HG02840 (cell line): ENCODE results near the gene MAPK13.

ENCODE experiments used
- ATAC-seq: cut with Tn5 transposase; IDR thresholded peaks from one replicate; pipeline ENCODE4 v1.9.1; 2021; ENCODE audit warnings: mild to moderate bottlenecking, moderate library complexity, moderate number of reproducible peaks; ENCODE audit not compliant: unreplicated experiment, low FRiP score

Gene MAPK13

DNA sequence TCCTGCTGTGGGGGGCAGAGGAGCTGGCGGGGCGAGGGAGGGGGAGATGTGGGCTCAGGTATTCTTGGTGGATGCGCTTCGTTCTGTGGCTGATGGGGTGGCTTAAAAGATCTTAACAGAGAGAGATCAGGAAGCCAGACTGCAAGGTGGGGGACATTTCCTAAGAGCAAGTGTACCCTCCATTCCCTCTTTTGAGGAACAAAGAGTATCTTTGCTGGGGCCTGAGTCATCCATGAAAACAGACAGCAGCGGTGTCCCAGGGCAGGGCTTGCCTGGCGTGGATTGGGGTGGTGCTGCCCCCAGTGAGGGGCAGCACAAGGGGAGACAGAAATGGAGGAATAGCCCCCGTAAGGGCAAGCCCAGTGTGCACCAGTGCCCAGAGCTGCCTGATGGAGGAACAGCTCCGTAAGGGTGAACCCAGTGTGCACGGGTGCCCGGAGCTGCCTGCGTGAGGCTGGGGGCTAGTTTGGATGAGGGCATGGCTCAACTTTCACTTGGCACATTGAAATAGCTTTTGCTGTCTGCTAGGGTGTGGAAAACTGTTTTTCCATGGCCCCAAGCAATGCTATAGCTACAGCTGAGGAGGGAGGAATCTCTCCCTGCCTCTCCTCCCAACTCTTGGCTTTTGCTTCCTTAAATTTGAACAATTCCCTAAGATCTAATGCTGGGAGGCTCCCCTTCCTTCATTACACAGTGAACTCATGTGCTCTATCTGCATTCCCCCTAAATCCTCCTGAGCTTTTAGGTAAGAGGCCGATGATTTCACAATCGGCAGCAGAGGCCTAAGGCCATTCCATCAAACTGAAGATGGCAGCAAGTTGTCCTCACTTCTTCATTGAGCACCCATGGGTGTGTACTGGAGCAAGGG is 12.9 kb downstream of the MAPK13 start:
- no peak for ATAC-seq

DNA sequence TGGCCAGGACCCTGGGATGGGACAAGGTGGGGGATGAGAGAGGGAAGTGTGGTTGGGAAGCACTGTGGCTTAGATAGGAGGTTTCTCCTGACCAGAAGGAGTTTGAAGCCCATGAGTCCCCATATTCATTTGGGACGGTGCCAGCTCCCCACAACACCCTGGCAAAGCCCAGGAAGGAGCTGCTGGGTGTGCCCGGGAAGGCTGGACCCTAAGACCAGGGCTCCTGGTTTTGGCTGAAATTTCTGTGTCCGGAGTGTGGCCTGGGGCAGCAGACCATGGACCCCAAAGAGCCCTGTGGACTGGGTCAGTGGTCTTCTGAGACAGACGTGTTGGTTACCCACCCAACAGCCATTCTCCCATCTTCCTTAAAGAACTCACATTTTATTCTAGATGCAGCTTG is 15.2 kb downstream of the MAPK13 start:
- ATAC-seq: no peak

DNA sequence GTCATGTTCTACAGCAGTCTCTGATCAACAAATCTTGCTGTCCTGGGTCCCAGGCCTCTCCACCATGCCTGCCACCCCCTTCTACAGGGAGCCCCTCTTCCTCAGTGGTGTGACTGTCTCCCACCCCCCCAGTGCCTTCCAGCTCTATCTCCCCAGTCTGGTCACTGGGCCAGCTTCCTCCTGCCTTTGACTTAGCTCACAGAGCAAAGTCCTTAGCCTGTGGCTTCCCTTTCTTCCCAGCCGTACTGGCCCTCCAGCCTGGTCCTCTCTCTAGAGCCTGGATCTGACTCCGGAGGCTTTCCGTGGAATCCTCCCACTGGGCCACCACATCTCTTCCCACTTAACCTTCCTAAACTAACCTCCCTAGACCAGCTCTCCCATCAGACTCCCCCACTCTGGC is 17.0 kb downstream of the MAPK13 start:
- ATAC-seq: no peak

DNA sequence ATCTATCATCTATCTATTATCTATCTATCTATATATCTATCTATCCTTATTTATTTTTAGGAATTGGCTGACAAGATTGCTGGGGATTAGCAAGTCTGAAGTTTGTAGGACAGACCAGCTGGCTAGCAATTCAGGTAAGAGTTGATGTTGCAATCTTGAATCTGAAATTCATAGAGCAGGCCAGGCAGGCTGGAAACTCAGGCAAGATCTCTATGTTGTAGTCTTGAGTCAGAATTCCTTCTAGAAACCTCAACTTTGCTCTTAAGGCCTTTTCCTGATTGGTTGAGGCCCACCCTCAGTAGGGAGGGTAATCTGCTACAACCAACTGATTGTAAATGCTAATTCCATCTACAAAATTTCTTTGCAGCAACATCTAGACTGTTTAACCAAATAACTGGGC is 19.2 kb downstream of the MAPK13 start:
- ATAC-seq: no peak

DNA sequence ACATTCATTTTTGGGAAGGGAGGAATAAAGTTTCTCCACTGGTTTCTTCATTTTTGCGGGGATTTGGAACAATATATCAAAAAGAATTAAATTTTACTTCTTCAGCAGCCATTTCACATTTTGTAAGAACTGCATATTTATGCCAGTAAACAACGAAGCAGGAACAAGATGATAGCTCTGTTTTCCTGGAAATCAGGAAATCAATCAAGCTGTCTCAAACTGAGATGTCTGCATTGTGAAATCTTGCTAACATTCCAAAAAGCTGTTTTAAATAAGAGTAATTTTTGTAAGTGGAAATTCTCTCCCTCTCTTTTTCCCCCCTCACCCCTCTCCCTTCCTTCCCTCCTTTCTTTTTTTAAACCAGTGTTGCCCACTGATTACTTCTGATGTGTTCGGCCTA is 20.0 kb downstream of the MAPK13 start:
- no peak for ATAC-seq

DNA sequence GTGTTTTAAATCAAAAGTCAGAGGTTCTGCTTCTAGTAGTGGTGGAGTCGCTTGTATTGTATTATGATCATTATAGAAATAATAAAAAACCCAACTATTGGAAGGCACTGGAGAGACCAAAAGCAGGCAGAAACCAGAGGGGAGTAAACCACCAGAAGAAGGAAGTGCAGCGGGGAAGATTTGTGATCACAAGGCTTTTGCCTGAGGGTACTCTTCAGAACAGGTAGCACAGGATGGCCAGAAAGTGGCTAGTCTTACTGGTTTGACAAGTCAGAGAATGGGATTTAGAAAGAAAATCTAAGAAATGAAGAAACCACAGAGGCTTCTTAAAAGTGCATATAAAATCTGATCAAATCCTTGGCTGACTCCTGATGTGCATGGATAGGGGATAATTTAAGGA is 24.0 kb downstream of the MAPK13 start:
- no peak for ATAC-seq

DNA sequence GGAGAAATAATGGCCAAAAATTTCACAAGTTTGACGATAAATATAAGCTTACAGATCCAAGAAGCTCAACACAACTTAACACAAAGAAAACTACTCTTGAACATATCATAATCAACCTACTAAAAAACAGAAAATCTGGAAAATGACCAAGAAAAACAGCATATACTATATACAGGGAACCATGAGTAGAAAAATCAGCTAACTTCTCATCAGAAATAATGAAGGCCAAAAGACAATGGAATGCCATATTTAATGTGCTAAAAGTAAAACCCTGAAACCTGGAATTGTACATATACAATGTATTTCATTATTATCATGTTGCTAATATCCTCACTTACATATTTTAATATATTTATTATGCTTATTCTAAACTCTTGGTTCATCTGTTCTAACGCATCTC is 25.3 kb downstream of the MAPK13 start:
- no peak for ATAC-seq

DNA sequence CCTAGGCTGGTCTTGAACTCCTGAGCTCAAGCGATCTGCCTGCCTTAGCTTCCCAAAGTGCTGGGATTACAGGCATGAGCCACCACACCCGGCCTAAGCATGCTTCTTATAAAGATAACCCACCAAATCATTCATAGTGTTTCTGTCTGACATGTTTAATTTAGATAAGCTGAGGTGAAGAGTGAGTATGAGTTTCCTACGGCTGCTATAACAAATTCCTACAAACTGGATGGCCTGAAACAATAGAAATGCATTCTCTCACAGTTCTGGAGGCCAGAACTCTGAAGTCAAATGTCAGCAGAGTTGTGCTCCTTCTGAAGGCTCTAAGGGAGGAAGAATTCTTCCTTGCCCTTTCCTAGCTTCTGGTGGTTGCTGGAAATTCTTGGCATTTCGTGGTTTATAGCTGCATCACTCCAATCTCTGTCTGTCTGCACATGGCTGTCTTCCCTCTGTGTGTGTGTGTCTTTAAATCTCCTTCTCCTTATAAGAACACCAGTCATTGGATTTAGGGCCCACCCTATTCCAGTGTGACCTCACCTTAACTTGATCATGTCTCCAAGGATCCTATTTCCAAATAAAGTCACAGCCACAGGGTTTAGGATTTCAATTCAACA is 29.9 kb downstream of the MAPK13 start:
- ATAC-seq: no peak

DNA sequence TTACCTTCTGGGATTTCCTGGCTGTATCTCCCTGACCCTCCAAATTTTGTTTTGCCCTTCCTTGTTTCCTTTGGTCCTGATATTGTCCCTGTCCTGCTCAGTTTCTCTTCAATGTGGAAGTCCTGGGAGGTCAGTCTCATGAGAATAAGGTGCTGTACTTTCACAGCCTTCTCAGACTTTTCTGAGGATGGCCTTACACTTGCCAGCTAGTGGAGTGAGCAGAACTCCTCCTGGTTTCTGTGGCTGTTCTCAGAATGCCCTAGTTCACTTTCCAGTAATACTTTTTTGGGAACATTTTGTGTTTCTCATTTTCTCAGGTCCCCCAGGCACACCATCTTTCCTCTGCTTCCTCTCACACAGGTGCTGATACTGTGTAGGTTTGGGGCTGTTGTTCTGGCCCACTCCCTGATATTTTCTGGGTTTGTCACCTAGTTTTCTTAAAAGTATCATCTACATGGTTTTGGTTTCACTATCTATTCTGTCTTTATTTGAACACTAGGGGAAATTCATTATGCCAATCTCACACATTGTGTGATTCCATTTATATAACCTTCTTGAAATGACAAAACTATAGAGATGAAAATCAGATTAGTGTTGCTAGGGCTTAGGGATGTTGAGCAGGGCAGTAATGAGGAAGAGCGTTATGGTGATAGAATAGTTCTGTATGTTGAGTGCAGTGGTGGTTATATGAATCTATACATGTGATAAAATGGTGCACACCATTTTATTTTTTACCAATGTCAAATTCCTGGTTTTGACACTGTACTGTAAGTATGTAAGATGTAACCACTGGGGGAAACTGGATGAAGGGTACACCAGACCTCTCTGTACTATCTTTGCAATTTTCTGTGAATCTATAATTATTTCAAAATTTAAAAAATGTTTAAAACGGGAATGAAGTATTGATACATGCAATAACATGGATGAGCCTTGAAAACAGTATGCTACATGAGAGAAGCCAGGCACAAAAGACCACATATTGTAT is 39.0 kb downstream of the MAPK13 start:
- no peak for ATAC-seq

DNA sequence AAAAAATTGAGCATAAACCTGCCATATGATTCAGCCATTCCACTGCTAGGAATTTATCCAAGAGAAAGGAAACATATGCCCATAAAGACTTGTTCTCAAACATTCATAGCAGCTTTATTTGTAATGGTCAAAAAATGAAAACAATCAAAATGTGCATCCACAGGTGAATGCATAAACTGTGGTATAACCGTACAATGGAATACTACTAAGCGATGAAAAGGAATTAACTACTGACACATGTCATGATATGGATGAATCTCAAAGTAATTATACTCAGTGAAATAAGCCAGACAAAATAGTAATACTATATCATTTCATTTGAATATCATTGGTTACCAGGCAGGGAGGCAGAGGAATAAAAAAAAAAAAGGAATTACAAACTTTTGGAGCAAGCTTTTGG is 40.4 kb downstream of the MAPK13 start:
- ATAC-seq: no peak

DNA sequence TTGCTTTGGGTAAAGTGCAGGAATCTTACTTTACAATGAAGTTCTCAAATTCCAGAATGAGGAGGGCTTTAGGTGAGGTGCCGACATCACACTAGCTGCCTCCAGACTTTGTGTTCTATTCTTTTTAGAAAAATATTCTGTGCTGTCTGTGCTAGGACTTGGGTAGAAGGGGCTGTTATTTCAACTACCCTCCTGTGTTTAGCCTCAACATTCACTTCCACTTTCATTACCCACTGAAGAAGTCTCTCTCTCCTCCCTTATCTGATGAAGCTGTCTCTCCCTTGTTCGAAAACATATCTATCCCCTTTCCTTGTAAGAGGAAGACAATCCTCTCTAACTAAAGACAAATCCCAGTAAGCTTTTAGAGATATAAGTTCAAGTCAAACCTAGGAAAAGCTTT is 41.3 kb downstream of the MAPK13 start:
- ATAC-seq: no peak

DNA sequence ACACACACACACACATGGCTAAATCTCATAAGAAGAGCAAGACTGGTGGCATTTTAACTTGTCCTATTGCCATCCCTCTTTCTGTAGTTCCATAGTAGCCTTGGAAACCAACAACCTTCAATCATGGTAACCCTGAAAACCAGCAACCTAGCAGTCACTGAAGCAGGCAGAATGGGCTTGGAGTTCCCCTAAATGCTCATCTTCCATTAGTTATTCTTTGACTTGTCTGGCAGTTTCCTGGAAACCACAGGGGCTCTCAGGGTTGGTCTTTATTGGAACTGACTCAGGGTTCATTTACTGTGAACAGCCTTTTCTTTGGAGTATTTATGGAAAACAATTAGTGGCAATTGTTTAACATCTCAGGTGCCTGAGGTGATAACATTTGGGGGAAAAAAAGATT is 46.9 kb downstream of the MAPK13 start:
- no peak for ATAC-seq

DNA sequence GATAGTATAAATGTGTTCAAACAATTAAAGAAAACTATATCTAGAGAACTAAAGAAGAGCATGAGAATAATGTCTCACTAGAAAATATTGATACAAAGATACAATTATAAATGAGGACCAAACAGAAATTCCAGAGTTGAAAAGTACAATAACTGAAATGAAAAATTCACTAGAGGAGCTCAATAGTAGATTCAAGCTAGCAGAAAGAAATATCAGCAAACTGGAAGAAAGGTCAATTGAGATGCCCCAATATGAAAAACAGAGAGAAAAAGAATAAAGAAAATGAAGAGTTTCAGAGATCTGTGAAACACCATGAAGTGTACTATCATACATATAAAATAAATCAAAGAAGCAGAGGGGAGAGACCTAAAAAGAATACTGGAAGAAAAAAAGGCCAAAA is 48.2 kb downstream of the MAPK13 start:
- ATAC-seq: no peak

DNA sequence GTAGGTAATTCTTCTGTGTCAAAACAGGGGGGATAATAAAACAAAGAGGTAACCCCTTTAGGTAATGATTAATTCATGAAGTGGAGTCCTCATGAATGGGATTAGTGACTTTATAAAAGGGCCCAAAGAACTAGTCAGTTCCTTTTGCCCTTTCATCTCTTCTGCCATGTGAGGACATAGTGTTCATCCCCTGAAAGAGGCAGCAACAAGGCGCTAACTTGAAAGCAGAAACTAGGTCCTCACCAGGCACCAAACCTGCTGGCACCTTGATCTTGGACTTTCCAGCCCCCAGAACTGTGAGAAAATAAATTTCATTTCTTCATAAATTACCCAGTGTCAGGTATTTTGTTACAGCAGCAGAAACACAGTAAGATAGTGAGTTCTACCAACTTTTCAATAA is 49.8 kb downstream of the MAPK13 start:
- no peak for ATAC-seq

DNA sequence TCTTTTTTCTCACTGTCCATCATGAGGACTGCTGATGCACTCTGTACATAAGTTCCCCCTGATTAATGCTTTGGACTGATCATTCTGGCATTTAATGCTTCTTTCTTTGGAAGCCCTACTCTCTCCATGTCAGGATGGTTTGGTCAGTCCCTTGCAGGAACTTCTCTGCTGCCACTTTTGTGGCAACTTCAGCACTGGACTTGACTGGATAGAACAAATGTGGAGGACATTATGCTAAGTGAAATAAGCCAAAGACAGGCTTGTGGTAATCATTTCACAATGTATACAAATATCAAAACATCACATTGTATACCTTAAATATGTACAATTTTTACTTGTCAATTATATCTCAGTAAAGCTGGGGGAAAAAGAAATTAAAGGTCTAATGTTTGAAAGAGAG is 54.0 kb downstream of the MAPK13 start:
- ATAC-seq: no peak

DNA sequence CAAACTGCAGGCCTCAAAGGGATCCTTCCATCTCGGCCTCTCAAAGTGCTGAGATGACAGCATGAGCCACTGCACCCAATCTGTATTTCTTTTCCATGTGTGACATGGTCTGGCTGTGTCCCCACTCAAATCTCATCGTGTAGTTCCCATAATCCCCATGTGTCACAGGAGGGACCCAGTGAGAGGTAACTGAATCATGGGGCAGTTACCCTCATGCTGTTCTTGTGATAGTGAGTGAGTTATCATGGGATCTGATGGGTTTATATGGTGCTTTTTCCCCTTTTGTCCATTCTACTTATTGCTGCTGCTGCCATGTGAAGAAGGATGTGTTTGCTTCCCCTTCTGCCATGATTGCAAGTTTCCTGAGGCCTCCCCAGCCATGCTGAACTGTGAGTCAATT is 55.9 kb downstream of the MAPK13 start:
- no peak for ATAC-seq

DNA sequence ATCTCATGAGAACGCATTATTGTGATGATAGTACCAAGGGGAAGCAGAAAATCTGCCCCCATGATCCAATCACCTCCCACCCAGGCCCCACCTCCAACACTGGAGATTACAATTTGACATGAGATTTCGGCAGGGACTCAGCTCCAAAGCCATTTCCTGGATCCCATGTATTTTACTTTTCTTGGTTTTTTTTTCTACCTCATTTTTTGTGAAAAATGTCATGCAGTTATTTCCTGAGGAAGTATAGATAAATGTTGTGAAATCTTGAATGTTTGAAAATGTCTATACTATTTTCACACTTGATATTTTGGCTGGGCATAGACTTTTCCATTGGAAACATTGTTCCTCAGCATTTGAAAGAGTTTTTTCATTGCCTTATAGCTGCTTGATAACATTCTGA is 57.1 kb downstream of the MAPK13 start:
- no peak for ATAC-seq
